Activated CD4-positive, alpha-beta memory T cell treated with anti-CD3 and anti-CD28 coated beads, Interleukin-2, amount 10 ng/mL, durations not matched to agents 7 days and 5 days (primary cell): ENCODE measurements around the gene NOP56. TPM values are rescaled to one million over a fixed set of nuclear protein-coding genes. Genes with fewer than 3 reads are reported as not detected.
"Not testable (repeated sequence)": the region's sequence is repeated elsewhere in the genome, so short reads cannot be mapped to it uniquely, and the experiment has no call there.

Experiments
- CTCF ChIA-PET: fragments of 350-600 bp; sonication (Branson Sonifier 250); formaldehyde crosslinking; loops from one replicate; lab custom pipeline; 2021; ENCODE audit warnings: antibody characterized with exemption, inconsistent platforms; lab: Charles Lee
- POLR2A ChIA-PET: fragments of 350-600 bp; sonication (Branson Sonifier 250); formaldehyde crosslinking; loops from one replicate; lab custom pipeline; 2021; ENCODE audit warnings: antibody characterized with exemption; lab: Charles Lee
- DNase-seq: peaks from one replicate; pipeline ENCODE4 v3.0.0-alpha.2; 2020
- H3K27ac Mint-ChIP-seq: one replicate; pipeline ENCODE4 v1.8.0; 2021; ENCODE audit warnings: mild to moderate bottlenecking, mixed read lengths
- H3K27me3 Mint-ChIP-seq: one replicate; pipeline ENCODE4 v1.8.0; 2021; ENCODE audit warnings: mixed read lengths
- H3K36me3 Mint-ChIP-seq: one replicate; pipeline ENCODE4 v1.8.0; 2021; ENCODE audit warnings: low read depth, mixed read lengths
- H3K4me1 Mint-ChIP-seq: one replicate; pipeline ENCODE4 v1.8.0; 2021; ENCODE audit warnings: mixed read lengths
- H3K4me3 Mint-ChIP-seq: one replicate; pipeline ENCODE4 v1.8.0; 2021; ENCODE audit warnings: mild to moderate bottlenecking, mixed read lengths
- H3K9me3 Mint-ChIP-seq: one replicate; pipeline ENCODE4 v1.8.0; 2021; ENCODE audit warnings: mixed read lengths
- total RNA-seq, 2 experiments: library from RNA; stranded (reverse); gene quantifications; one replicate each; pipeline ENCODE4 v1.2.3, GENCODE V29; 2021

Gene NOP56
- total RNA-seq, 2 experiments from 2014 or later, result 285 to 302 TPM

GRCh38 chr20:2692036-2692885 is 39.8 kb downstream of the NOP56 start, which contains the start of gene EBF4:
Gene EBF4, plus strand, starts transcription at chr20:2692780. Its CDS starts 866 bp downstream, at chr20:2693646.
- CTCF ChIA-PET, result no interaction called here
- Mint-ChIP-seq H3K9me3 (no peaks in the 10 kb centered on the region), H3K27me3 (peaks cover 51% of the 10 kb centered on the region), H3K4me1 (peaks cover 26% of the 10 kb centered on the region), H3K4me3 (peak within 1 kb of the TSS; percentile 78), H3K36me3 (peaks cover 3% of the 10 kb centered on the region), H3K27ac (peak within 1 kb of the TSS; percentile 32)
- no peak for DNase-seq
- POLR2A ChIA-PET, result interaction anchor here (1.5 kb wide), 1 partner anchor 49 kb away, joined by 5 read pairs; no protein-coding TSS in a partner anchor

- Mint-ChIP-seq H3K27ac (no peak overlapping the region), H3K27me3 (peaks cover 51% of the 10 kb centered on the region), H3K36me3 (peaks cover 3% of the 10 kb centered on the region), H3K4me3 (no peak overlapping the region), H3K4me1 (peaks cover 21% of the 10 kb centered on the region), H3K9me3 (no peaks in the 10 kb centered on the region)
- ChIA-PET POLR2A (interaction anchor here (0.9 to 1.5 kb wide), 2 partner anchors 36 to 49 kb away, joined by 3 to 5 read pairs; no protein-coding TSS in a partner anchor), CTCF (no interaction called here)
- DNase-seq, result no peak
These were observed 40.5 kb downstream of the NOP56 start for GRCh38 chr20:2692886-2693285.

DNA sequence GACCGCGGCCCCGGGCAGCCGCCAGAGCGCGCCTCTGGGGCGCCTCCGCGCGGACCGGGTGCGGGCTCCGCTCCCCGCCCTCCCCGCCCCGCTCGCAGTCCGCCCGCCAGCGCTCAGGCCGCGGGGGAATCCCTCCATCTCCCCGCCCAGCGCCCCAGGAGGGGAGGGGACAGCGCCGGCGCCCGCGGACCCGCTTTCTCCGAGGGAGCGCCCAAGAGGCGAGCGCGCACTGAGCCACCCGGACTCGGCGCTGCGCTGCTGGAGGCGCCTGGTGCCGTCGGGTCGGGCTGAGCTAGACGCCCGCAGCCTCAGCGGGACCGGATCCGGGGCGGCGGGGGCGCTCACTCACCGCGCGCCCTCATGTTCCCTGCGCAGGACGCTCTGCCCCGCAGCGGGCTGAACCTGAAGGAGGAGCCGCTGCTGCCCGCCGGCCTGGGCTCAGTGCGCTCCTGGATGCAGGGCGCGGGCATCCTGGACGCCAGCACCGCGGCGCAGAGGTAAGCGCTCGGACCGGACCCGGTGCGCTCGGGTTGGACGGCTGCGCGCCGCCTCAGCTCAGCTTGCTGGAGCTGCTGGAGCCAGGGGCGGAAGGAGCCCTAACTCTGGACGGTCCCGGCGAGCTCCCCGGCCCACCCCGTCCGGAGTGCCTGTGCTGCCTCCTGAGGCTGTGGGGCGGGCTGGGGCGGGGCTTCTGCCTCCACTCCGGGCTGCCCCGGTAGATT is 41.0 kb downstream of the NOP56 start:
- POLR2A ChIA-PET, result interaction anchor here (0.9 kb wide), 1 partner anchor 36 kb away, joined by 3 read pairs; no protein-coding TSS in a partner anchor
- peak; percentile 39 for DNase-seq
- peaks cover 53% of the 10 kb centered on the region for H3K27me3 Mint-ChIP-seq
- peaks cover 15% of the 10 kb centered on the region for H3K4me1 Mint-ChIP-seq
- H3K4me3 Mint-ChIP-seq, result no peak overlapping the region
- H3K27ac Mint-ChIP-seq, result no peak overlapping the region
- H3K9me3 Mint-ChIP-seq, result no peaks in the 10 kb centered on the region
- CTCF ChIA-PET, result no interaction called here
- H3K36me3 Mint-ChIP-seq, result peaks cover 3% of the 10 kb centered on the region

DNA sequence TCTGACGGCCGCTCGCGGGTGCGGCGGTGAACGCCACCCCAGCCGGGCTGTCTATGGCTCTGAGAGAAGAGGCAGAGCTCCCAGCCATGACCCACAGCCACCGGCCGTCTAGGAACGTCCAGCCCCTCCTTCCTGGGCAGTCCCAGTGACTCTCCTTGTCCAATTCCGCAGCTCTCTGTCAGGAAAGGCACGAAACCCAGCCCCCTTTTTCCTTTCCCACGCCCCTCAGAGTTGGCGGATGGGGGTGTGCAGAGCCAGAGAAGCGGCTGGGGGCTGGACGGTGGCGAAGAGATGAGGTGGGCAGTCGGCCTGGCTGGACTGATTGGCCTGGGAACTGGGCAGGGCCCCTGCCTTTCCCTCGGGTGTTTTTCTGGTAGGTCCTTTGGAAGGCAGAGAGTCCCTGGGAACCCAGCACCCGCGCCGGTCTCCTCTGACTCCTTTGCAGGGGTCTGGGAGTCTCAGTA is 41.6 kb downstream of the NOP56 start:
- H3K27me3 Mint-ChIP-seq, result peaks cover 57% of the 10 kb centered on the region
- ChIA-PET CTCF (no interaction called here), POLR2A (no interaction called here)
- H3K9me3 Mint-ChIP-seq, result no peaks in the 10 kb centered on the region
- no peak overlapping the region for H3K4me3 Mint-ChIP-seq
- H3K36me3 Mint-ChIP-seq, result peaks cover 3% of the 10 kb centered on the region
- peaks cover 12% of the 10 kb centered on the region for H3K4me1 Mint-ChIP-seq
- DNase-seq, result peak; percentile 11
- no peak overlapping the region for H3K27ac Mint-ChIP-seq

DNA sequence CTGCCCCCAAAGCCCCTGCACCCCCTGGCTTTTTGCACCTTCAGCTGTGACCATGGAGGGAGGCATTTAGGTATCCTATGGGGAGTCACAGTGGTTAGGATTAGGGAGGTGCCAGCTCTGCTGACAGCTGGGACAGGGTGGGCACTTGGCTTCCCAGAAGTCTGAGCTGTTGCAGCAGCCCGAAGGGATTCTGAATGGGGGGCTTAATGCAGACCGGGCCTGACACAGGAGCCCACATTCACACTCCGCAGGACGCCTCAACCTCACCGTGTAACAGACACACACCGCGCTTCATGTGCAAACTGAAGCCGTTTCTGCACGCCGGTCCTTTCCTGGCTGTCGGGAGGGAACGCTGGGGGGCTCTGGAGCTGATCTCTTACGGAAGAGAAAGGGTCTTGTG is 42.1 kb downstream of the NOP56 start:
- ChIA-PET POLR2A (no interaction called here), CTCF (no interaction called here)
- Mint-ChIP-seq H3K4me3 (peak overlapping the region; percentile 15), H3K9me3 (no peaks in the 10 kb centered on the region), H3K27me3 (peaks cover 57% of the 10 kb centered on the region), H3K4me1 (peaks cover 11% of the 10 kb centered on the region), H3K27ac (no peak overlapping the region), H3K36me3 (peaks cover 3% of the 10 kb centered on the region)
- peak; percentile 11 for DNase-seq

DNA sequence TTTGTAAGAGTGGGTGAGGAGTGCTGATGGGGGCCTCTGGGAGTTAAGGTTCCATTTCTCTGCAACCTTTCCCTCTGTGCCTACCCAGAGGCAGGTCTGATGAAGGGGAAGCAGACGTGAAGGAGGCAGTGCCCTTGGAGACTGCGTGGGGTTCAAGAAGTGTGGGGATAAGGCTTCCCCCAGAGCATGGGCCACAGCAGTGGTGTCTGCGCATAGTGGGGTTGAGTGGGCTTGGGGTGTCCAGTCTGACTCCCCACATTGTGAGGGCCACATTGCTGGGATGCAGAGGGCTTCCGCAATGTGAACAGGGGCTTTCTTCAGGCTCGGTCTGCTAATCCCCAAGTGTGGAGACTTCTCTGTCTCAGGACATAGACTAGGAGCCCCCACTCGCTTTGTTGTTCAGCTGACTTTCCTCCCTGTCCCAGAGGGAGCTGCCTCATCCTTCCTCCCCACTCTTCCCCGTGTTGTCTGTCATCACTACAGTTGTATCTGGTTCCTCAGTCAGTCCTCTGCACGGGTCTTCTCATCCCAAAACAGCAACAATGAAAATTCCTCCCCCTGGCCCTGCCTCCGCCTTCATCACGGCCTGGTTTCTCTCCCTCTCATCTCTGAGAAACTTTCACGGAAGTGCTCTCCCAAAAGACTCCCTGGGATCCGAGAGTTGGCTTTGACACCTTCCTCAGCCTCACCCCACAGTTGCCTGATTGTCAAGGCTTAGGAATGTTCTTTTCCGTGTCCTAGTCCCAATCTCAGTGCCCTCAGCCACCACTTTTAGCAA is 43.0 kb downstream of the NOP56 start:
- CTCF ChIA-PET, result no interaction called here

GRCh38 chr20:2695984-2696525 is 43.6 kb downstream of the NOP56 start:
- H3K4me3 Mint-ChIP-seq, CTCF ChIA-PET, POLR2A ChIA-PET, H3K4me1 Mint-ChIP-seq, H3K36me3 Mint-ChIP-seq, H3K27ac Mint-ChIP-seq, H3K9me3 Mint-ChIP-seq: not testable (repeated sequence)
- DNase-seq, result peak; percentile 11
- H3K27me3 Mint-ChIP-seq, result peaks cover 48% of the 10 kb centered on the region

More for the DNA sequence above, 43.0 kb downstream of the NOP56 start:
- POLR2A ChIA-PET, result no interaction called here
- DNase-seq, result peak; percentile 11
- Mint-ChIP-seq H3K4me1 (peaks cover 11% of the 10 kb centered on the region), H3K9me3 (no peaks in the 10 kb centered on the region), H3K27ac (no peak overlapping the region), H3K4me3 (no peak overlapping the region), H3K36me3 (peaks cover 3% of the 10 kb centered on the region), H3K27me3 (peaks cover 51% of the 10 kb centered on the region)

- Mint-ChIP-seq H3K27me3 (peaks cover 42% of the 10 kb centered on the region), H3K4me3 (no peak overlapping the region), H3K27ac (no peak overlapping the region), H3K9me3 (no peaks in the 10 kb centered on the region), H3K36me3 (peaks cover 3% of the 10 kb centered on the region), H3K4me1 (peaks cover 5% of the 10 kb centered on the region)
- POLR2A ChIA-PET, result no interaction called here
- DNase-seq, result peak; percentile 3
- CTCF ChIA-PET, result no interaction called here
These were observed 44.2 kb downstream of the NOP56 start for GRCh38 chr20:2696646-2697045.

- no peaks in the 10 kb centered on the region for H3K36me3 Mint-ChIP-seq
- H3K9me3 Mint-ChIP-seq, result no peaks in the 10 kb centered on the region
- ChIA-PET POLR2A (no interaction called here), CTCF (no interaction called here)
- no peak overlapping the region for H3K4me3 Mint-ChIP-seq
- no peak overlapping the region for H3K27ac Mint-ChIP-seq
- DNase-seq, result peak; percentile 9
- H3K4me1 Mint-ChIP-seq, result no peaks in the 10 kb centered on the region
- H3K27me3 Mint-ChIP-seq, result peaks cover 36% of the 10 kb centered on the region
These were observed 45.3 kb downstream of the NOP56 start for GRCh38 chr20:2697768-2698167.

GRCh38 chr20:2698186-2698817 is 45.9 kb downstream of the NOP56 start:
- DNase-seq, result peak; percentile 13
- ChIA-PET CTCF (interaction anchor here (1.6 kb wide), 1 partner anchor 10 kb away, joined by 3 read pairs; no protein-coding TSS in a partner anchor), POLR2A (no interaction called here)
- no peaks in the 10 kb centered on the region for H3K36me3 Mint-ChIP-seq
- peaks cover 36% of the 10 kb centered on the region for H3K27me3 Mint-ChIP-seq
- no peak overlapping the region for H3K27ac Mint-ChIP-seq
- H3K4me1 Mint-ChIP-seq, result no peaks in the 10 kb centered on the region
- no peaks in the 10 kb centered on the region for H3K9me3 Mint-ChIP-seq
- no peak overlapping the region for H3K4me3 Mint-ChIP-seq

DNA sequence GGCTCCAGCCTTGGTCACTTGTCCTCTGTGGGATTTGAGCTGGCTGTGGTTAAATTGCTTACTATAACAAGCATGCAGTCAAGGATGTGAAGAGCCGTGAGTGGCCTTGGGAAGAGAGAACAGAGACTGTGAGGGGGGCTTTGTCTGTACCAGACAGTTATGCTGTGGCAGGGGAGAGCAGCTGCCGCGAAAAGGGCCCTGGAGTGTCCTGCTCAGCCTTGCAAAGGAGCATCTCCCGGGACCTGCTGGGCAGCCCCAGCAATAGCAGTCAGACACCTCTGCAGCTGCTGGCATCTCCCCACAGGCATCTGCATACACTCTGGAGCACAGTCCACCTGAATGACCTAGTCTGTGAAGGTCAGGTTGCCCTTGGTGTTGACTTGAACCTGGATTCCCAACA is 46.5 kb downstream of the NOP56 start:
- Mint-ChIP-seq H3K27ac (no peak overlapping the region), H3K4me1 (no peaks in the 10 kb centered on the region), H3K4me3 (no peak overlapping the region), H3K36me3 (no peaks in the 10 kb centered on the region), H3K9me3 (no peaks in the 10 kb centered on the region), H3K27me3 (peaks cover 35% of the 10 kb centered on the region)
- CTCF ChIA-PET, result interaction anchor here (1.6 kb wide), 1 partner anchor 10 kb away, joined by 3 read pairs; no protein-coding TSS in a partner anchor
- POLR2A ChIA-PET, result interaction anchor here (1.3 kb wide), 1 partner anchor 35 kb away, joined by 3 read pairs; the partner anchor contains the start of gene IDH3B
- DNase-seq, result peak; percentile 11
